Subcutaneous adipose tissue (tissue), 4 donors: ENCODE results near the gene ARID1A. TPM values are rescaled to one million over a fixed set of nuclear protein-coding genes. Genes with fewer than 3 reads are reported as not detected.

Experiments
- CTCF ChIP-seq: fragments of 450-650 bp; IDR thresholded peaks from one replicate; pipeline ENCODE4 v1.5.1; 2016; ENCODE audit warnings: low read depth, mild to moderate bottlenecking, control low read depth, antibody characterized with exemption, moderate library complexity
- total RNA-seq, 4 donors: library from RNA; depleted of rRNA; stranded (reverse); fragments of >200 nt; gene quantifications; one replicate each; pipeline ENCODE4 v1.1.0, GENCODE V29; 2016

ARID1A gene
- total RNA-seq, 4 donors from 2014 or later = 25.1 to 50.7 (median 31.3) TPM

DNA sequence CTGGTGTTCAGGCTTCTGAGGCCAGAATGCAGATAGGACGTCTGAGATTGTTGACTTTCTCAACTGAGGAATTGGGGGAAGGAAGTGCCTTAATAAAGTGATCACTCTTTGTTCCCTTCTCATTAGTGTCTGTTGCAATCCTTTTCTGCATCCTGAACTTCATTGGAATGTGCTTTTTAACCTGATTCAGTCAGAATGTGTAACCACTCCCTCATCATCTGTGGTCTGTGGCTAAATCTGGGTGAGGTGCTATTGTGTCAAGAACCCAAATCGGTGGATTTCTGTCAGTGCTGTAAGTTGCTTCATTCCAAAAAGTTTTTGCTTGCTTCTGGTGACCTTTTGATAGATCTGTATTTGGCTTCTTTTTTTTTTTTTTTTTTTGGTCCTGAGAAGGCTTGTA, 38.2 kb downstream of the ARID1A start:
- TF ChIP-seq CTCF = no peak

- TF ChIP-seq CTCF = no peak
These were observed 38.8 kb downstream of the ARID1A start for GRCh38 chr1:26734501-26735058.

DNA sequence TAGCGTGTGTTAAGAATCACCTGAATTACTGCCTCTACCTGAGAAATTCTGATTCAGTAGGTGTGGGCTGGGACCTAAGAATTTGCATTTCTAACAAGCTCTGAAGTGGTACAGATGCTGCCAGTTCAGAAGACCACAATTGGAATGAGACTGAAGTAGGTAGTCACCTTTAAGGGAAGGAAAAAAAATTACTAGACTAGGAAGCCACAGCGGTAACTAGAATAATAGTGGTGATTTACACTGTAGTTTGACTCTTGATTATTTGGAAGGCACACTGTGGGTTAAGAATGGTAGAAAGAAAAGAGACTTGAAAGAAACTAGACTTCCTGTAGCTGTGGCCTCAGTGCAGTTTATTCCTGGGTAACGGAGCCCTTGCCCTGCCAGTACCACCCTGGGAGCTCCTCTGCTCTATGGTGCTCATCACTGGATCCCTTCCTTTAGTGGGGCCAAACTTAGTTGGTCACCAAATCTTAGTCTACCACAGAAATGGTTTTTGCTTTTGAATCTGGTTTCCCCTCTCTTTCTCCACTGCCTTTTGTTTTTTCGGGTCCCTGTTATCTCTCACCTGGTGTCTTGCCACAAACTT, 43.6 kb downstream of the ARID1A start:
- TF ChIP-seq CTCF = no peak

DNA sequence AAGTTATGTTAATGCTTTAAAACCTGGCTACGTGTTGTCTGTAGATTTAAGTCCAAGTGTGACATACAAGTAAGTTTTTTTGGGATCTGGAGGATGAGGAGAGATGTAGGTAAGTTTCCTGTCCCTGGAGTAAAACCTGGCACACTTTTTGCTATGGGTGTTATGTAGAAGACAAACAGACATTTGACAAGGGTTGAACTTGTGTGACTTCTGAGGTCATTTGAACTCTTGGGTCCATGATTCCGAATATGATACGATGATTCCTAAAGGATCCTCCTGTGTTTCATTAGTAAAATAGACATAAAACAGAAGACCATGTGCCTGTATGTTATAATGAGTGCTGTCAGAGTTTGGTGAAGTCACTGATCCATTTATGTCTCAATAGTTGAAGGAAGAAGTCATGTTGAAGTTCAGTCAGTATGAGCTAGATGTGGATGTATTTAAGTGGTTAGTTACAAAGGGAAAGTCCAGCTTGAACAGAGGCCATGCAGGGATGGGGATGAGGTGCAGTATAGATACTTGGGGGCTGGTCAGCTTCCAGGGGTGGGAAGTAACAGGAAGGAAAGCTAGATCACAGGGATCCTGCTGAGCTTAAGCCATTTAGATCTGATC, 44.3 kb downstream of the ARID1A start:
- no peak for TF ChIP-seq CTCF

DNA sequence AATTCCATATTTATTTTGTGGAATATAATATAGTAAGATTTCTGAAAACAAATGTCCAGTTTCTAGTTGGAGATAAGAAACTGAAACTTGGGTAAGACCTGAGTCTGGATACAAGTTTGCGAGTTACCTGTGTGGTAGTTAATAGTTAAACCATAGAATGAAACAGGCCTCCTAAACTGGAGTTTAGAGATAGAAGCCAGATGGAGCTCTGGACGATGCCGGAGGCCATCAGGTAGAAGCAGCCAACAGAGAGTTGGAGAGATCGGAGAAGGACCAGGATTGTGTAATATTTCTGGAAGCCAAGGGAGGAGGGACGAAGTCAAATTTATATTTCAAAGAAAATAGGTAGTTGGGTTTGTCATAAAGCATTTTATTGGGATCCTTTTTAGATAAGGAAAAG, 45.1 kb downstream of the ARID1A start:
- TF ChIP-seq CTCF = no peak

GRCh38 chr1:26743426-26744059, 47.7 kb downstream of the ARID1A start:
- no peak for TF ChIP-seq CTCF
